Astrocyte (in vitro differentiated cells and primary cell): ENCODE data around the gene GLRA2. TPM values are rescaled to one million over a fixed set of nuclear protein-coding genes. Genes with fewer than 3 reads are reported as not detected.

Source experiments
- DNase-seq: peaks from one replicate; pipeline ENCODE4 v3.0.0-alpha.2; 2010; ENCODE audit warnings: low read depth
- FAIRE-seq: peaks from 2 replicates; lab custom pipeline; 2011; peaks lifted over from hg19 to GRCh38; lab: Jason Lieb, UNC
- H2AFZ ChIP-seq: 2 replicates; pipeline ENCODE4 v1.6.0; 2012; ENCODE audit warnings: low read depth, low read length, inconsistent platforms
- H3K27ac ChIP-seq: 2 replicates; pipeline ENCODE4 v1.5.1; 2011; ENCODE audit warnings: low read depth, low read length, inconsistent platforms
- H3K27me3 ChIP-seq: 2 replicates; pipeline ENCODE4 v1.6.0; 2011; ENCODE audit warnings: low read length, inconsistent platforms; ENCODE audit not compliant: insufficient read depth
- H3K36me3 ChIP-seq: 2 replicates; pipeline ENCODE4 v1.5.1; 2011; ENCODE audit warnings: low read length, inconsistent platforms; ENCODE audit not compliant: insufficient read depth
- H3K4me1 ChIP-seq: 2 replicates; pipeline ENCODE4 v1.5.1; 2011; ENCODE audit warnings: low read length, inconsistent platforms; ENCODE audit not compliant: insufficient read depth
- H3K4me2 ChIP-seq: 2 replicates; pipeline ENCODE4 v1.6.0; 2012; ENCODE audit warnings: low read length, inconsistent platforms
- H3K4me3 ChIP-seq: 2 replicates; pipeline ENCODE4 v1.5.1; 2011; ENCODE audit warnings: low read depth, mild to moderate bottlenecking, low read length, inconsistent platforms; ENCODE audit not compliant: insufficient read depth
- H3K79me2 ChIP-seq: 2 replicates; pipeline ENCODE4 v1.6.0; 2012; ENCODE audit warnings: mild to moderate bottlenecking, low read length, inconsistent platforms; ENCODE audit not compliant: insufficient read depth
- H3K9ac ChIP-seq: 2 replicates; pipeline ENCODE4 v1.6.0; 2012; ENCODE audit warnings: mild to moderate bottlenecking, low read length, inconsistent platforms
- H3K9me3 ChIP-seq: 2 replicates; pipeline ENCODE4 v1.5.1; 2012; ENCODE audit warnings: low read depth, mild to moderate bottlenecking, low read length, inconsistent platforms; ENCODE audit not compliant: insufficient read depth
- H4K20me1 ChIP-seq: 2 replicates; pipeline ENCODE4 v1.6.0; 2012; ENCODE audit warnings: low read length, inconsistent platforms; ENCODE audit not compliant: insufficient read depth
- H3K27ac Mint-ChIP-seq: one replicate; pipeline ENCODE4 v1.8.0; 2021; ENCODE audit warnings: mild to moderate bottlenecking, mixed read lengths; ENCODE audit not compliant: unreplicated experiment
- H3K27me3 Mint-ChIP-seq: one replicate; pipeline ENCODE4 v1.8.0; 2021; ENCODE audit warnings: low read depth, mixed read lengths; ENCODE audit not compliant: unreplicated experiment
- H3K36me3 Mint-ChIP-seq: one replicate; pipeline ENCODE4 v1.8.0; 2021; ENCODE audit warnings: low read depth, mixed read lengths; ENCODE audit not compliant: unreplicated experiment
- H3K4me1 Mint-ChIP-seq: one replicate; pipeline ENCODE4 v1.8.0; 2021; ENCODE audit warnings: low read depth, mixed read lengths; ENCODE audit not compliant: unreplicated experiment
- H3K4me3 Mint-ChIP-seq: one replicate; pipeline ENCODE4 v1.8.0; 2021; ENCODE audit warnings: mild to moderate bottlenecking, moderate library complexity, mixed read lengths; ENCODE audit not compliant: unreplicated experiment
- H3K9me3 Mint-ChIP-seq: one replicate; pipeline ENCODE4 v1.8.0; 2021; ENCODE audit warnings: mild to moderate bottlenecking, mixed read lengths; ENCODE audit not compliant: unreplicated experiment
- CTCF ChIP-seq: IDR thresholded peaks from 2 replicates; pipeline ENCODE4 v1.5.1; 2011; ENCODE audit warnings: low read depth, mild to moderate bottlenecking, inconsistent platforms, low read length, moderate library complexity; ENCODE audit not compliant: insufficient read depth
- EZH2 ChIP-seq: IDR thresholded peaks from 2 replicates; pipeline ENCODE4 v1.6.1; 2012; ENCODE audit warnings: mild to moderate bottlenecking, low read length, inconsistent platforms; ENCODE audit not compliant: insufficient read depth
- total RNA-seq: library from RNA; stranded (reverse); gene quantifications from 2 replicates; pipeline ENCODE4 v1.2.1, GENCODE V29; 2021

Gene GLRA2
- total RNA-seq, 1 donor from 2014 or later, result not detected

- Histone ChIP-seq H3K4me3 (no peak overlapping the region), H3K4me1 (no peaks in the 10 kb centered on the region), H3K27ac (no peak overlapping the region), H3K9me3 (no peaks in the 10 kb centered on the region), H4K20me1 (no peaks in the 10 kb centered on the region), H3K4me2 (no peak overlapping the region), H3K27me3 (no peaks in the 10 kb centered on the region), H3K79me2 (no peaks in the 10 kb centered on the region), H2AFZ (no peak overlapping the region), H3K9ac (no peak overlapping the region), H3K36me3 (no peaks in the 10 kb centered on the region)
- no peak for TF ChIP-seq CTCF
- no peak for TF ChIP-seq EZH2
- Mint-ChIP-seq H3K4me3 (no peak overlapping the region), H3K27me3 (no peaks in the 10 kb centered on the region), H3K36me3 (no peaks in the 10 kb centered on the region), H3K9me3 (no peaks in the 10 kb centered on the region), H3K4me1 (no peaks in the 10 kb centered on the region), H3K27ac (no peak overlapping the region)
- DNase-seq, result no peak
- no peak for FAIRE-seq
These were observed 24.3 kb upstream of the GLRA2 start for GRCh38 chrX:14504960-14505538.

GRCh38 chrX:14505648-14506047 is 23.7 kb upstream of the GLRA2 start:
- Mint-ChIP-seq H3K27me3 (no peaks in the 10 kb centered on the region), H3K9me3 (no peaks in the 10 kb centered on the region)
- no peak for FAIRE-seq

More at GRCh38 chrX:14505648-14506047, 23.7 kb upstream of the GLRA2 start:
- Histone ChIP-seq H3K4me3 (no peak overlapping the region), H2AFZ (no peak overlapping the region), H3K79me2 (no peaks in the 10 kb centered on the region), H3K27me3 (no peaks in the 10 kb centered on the region), H3K27ac (no peak overlapping the region), H3K9me3 (no peaks in the 10 kb centered on the region), H3K9ac (no peak overlapping the region), H3K36me3 (no peaks in the 10 kb centered on the region), H3K4me1 (no peaks in the 10 kb centered on the region), H4K20me1 (no peaks in the 10 kb centered on the region), H3K4me2 (no peak overlapping the region)
- H3K36me3 Mint-ChIP-seq, result no peaks in the 10 kb centered on the region
- no peaks in the 10 kb centered on the region for H3K4me1 Mint-ChIP-seq
- no peak overlapping the region for H3K27ac Mint-ChIP-seq
- no peak for DNase-seq
- no peak overlapping the region for H3K4me3 Mint-ChIP-seq
- TF ChIP-seq EZH2 (no peak), CTCF (no peak)
